NCI-H526 (cell line): ENCODE results near the gene MGST2.
"Not testable (repeated sequence)": the region's sequence is repeated elsewhere in the genome, so short reads cannot be mapped to it uniquely, and the experiment has no call there.

ENCODE experiments used
- DNase-seq, 2 experiments: peaks; one replicate each; lab custom pipeline; 2025; lab: John Stamatoyannopoulos, UW

MGST2 gene

GRCh38 chr4:139669890-139670289, 4.3 kb downstream of the MGST2 start:
- no peak for DNase-seq

GRCh38 chr4:139670775-139671174, 5.2 kb downstream of the MGST2 start:
- DNase-seq: no peak

- DNase-seq: no peak
Observed at GRCh38 chr4:139672215-139672614, 6.6 kb downstream of the MGST2 start.

- DNase-seq: no peak
Observed at GRCh38 chr4:139672732-139673131, 7.1 kb downstream of the MGST2 start.

- DNase-seq: no peak
Observed at GRCh38 chr4:139674875-139675550, 9.4 kb downstream of the MGST2 start.

GRCh38 chr4:139675651-139676050, 10.0 kb downstream of the MGST2 start:
- no peak for DNase-seq

GRCh38 chr4:139676365-139676764, 10.7 kb downstream of the MGST2 start:
- no peak for DNase-seq

GRCh38 chr4:139676913-139677585, 11.4 kb downstream of the MGST2 start:
- DNase-seq: no peak

- DNase-seq: no peak
Observed at GRCh38 chr4:139682309-139682708, 16.7 kb downstream of the MGST2 start.

- no peak for DNase-seq
Observed at GRCh38 chr4:139682741-139683151, 17.1 kb downstream of the MGST2 start.

GRCh38 chr4:139684351-139684750, 18.7 kb downstream of the MGST2 start:
- no peak for DNase-seq

- no peak for DNase-seq
Observed at GRCh38 chr4:139685180-139685579, 19.6 kb downstream of the MGST2 start.

GRCh38 chr4:139686130-139686529, 20.5 kb downstream of the MGST2 start:
- no peak for DNase-seq

GRCh38 chr4:139686988-139687387, 21.4 kb downstream of the MGST2 start:
- no peak for DNase-seq

GRCh38 chr4:139689093-139689722, 23.6 kb downstream of the MGST2 start:
- DNase-seq: no peak

- no peak for DNase-seq
Observed at GRCh38 chr4:139690419-139690818, 24.8 kb downstream of the MGST2 start.

GRCh38 chr4:139692309-139693012, 26.8 kb downstream of the MGST2 start:
- DNase-seq: no peak

GRCh38 chr4:139694522-139695107, 29.0 kb downstream of the MGST2 start:
- DNase-seq: no peak

- DNase-seq: no peak
Observed at GRCh38 chr4:139696491-139696890, 30.9 kb downstream of the MGST2 start.

GRCh38 chr4:139698167-139698925, 32.7 kb downstream of the MGST2 start:
- not testable (repeated sequence) for DNase-seq

- no peak for DNase-seq
Observed at GRCh38 chr4:139700568-139700967, 34.9 kb downstream of the MGST2 start.
